Measurements from ENCODE around the gene OGFRL1. TPM values are rescaled to one million over a fixed set of nuclear protein-coding genes. Genes with fewer than 3 reads are reported as not detected.

Gene OGFRL1
- total and polyA plus RNA-seq, 7 experiments from 2014 or later: 0.89 to 30.4 (median 4.6) TPM

GRCh38 chr6:71336901-71337300 is 48.3 kb downstream of the OGFRL1 start:
- DNase-seq: no peak
- no peak overlapping the region for H3K27ac Mint-ChIP-seq

GRCh38 chr6:71338540-71339316 is 50.1 kb downstream of the OGFRL1 start:
- intact Hi-C loops (cut with micrococcal nuclease): no loop called here
- no peak for ATAC-seq
- Histone ChIP-seq H3K4me1 (ENCODE audit: control insufficient read depth in 2 of 2, insufficient read depth in 2 of 2, low read length in 2 of 2) (no peaks in the 10 kb centered on the region), H3K4me3 (ENCODE audit: low read length) (no peak overlapping the region), H3K27me3 (ENCODE audit: control insufficient read depth in 2 of 2, insufficient read depth in 2 of 2, low read length in 2 of 2) (no peaks in the 10 kb centered on the region), H3K9me3 (ENCODE audit: control insufficient read depth in 2 of 3, low read length in 3 of 3) (no peaks in the 10 kb centered on the region), H3K36me3 (ENCODE audit: control insufficient read depth in 2 of 3, insufficient read depth in 3 of 3, low read length in 3 of 3) (no peaks in the 10 kb centered on the region), H3K27ac (ENCODE audit: low read depth, low read length) (no peak overlapping the region)
- H3K4me1 Mint-ChIP-seq: peaks cover 0 to 3% (median 0%) of the 10 kb centered on the region in 7 donors
- ChIA-PET CTCF (interaction anchor here (0.7 kb wide), 1 partner anchor 1062 kb away, joined by 4 read pairs; no protein-coding TSS in a partner anchor), POLR2A (no interaction called here)
- H3K36me3 Mint-ChIP-seq: no peaks in the 10 kb centered on the region
- DNase-seq: no peak
- H3K27me3 Mint-ChIP-seq: peaks cover 0 to 11% (median 3%) of the 10 kb centered on the region in 5 donors
- H3K4me3 Mint-ChIP-seq: no peak overlapping the region
- H3K9me3 Mint-ChIP-seq: no peaks in the 10 kb centered on the region
- H3K27ac Mint-ChIP-seq: no peak overlapping the region

More at GRCh38 chr6:71336901-71337300, 48.3 kb downstream of the OGFRL1 start:
- Histone ChIP-seq H3K27ac (ENCODE audit: low read depth, low read length) (no peak overlapping the region), H3K27me3 (ENCODE audit: control insufficient read depth in 2 of 2, insufficient read depth in 2 of 2, low read length in 2 of 2) (no peaks in the 10 kb centered on the region), H3K4me1 (ENCODE audit: control insufficient read depth in 2 of 2, insufficient read depth in 2 of 2, low read length in 2 of 2) (no peaks in the 10 kb centered on the region), H3K4me3 (ENCODE audit: low read length) (no peak overlapping the region), H3K36me3 (ENCODE audit: control insufficient read depth in 2 of 3, insufficient read depth in 3 of 3, low read length in 3 of 3) (no peaks in the 10 kb centered on the region), H3K9me3 (ENCODE audit: control insufficient read depth in 2 of 3, low read length in 3 of 3) (no peaks in the 10 kb centered on the region)
- POLR2A ChIA-PET: no interaction called here
- intact Hi-C loops (cut with micrococcal nuclease): no loop called here
- H3K36me3 Mint-ChIP-seq: no peaks in the 10 kb centered on the region
- CTCF ChIA-PET: no interaction called here
- ATAC-seq: no peak
- no peak overlapping the region for H3K4me3 Mint-ChIP-seq
- no peaks in the 10 kb centered on the region for H3K9me3 Mint-ChIP-seq
- peaks cover 0 to 3% (median 0%) of the 10 kb centered on the region in 7 donors for H3K4me1 Mint-ChIP-seq
- peaks cover 0 to 8% (median 3%) of the 10 kb centered on the region in 5 donors for H3K27me3 Mint-ChIP-seq

GRCh38 chr6:71342772-71343171 is 54.2 kb downstream of the OGFRL1 start:
- no peak overlapping the region for H3K4me3 ChIP-seq (ENCODE audit: low read length)
- intact Hi-C loops (cut with micrococcal nuclease): loop anchor here in 1 of 2 donors (10.0 kb wide), 1 partner anchor 458 kb away; no protein-coding TSS in a partner anchor
- no peaks in the 10 kb centered on the region for H3K9me3 Mint-ChIP-seq
- H3K4me3 Mint-ChIP-seq: no peak overlapping the region
- CTCF ChIA-PET: no interaction called here
- ATAC-seq (no peak), DNase-seq (no peak)
- no peaks in the 10 kb centered on the region for H3K36me3 ChIP-seq (ENCODE audit: control insufficient read depth in 2 of 3, insufficient read depth in 3 of 3, low read length in 3 of 3)
- H3K4me1 ChIP-seq (ENCODE audit: control insufficient read depth in 2 of 2, insufficient read depth in 2 of 2, low read length in 2 of 2): no peaks in the 10 kb centered on the region
- H3K4me1 Mint-ChIP-seq: no peaks in the 10 kb centered on the region
- POLR2A ChIA-PET: no interaction called here
- H3K27ac ChIP-seq (ENCODE audit: low read depth, low read length): no peak overlapping the region
- H3K36me3 Mint-ChIP-seq: no peaks in the 10 kb centered on the region
- peaks cover 0 to 18% (median 7%) of the 10 kb centered on the region in 5 donors for H3K27me3 Mint-ChIP-seq
- H3K9me3 ChIP-seq (ENCODE audit: control insufficient read depth in 2 of 3, low read length in 3 of 3): no peaks in the 10 kb centered on the region
- H3K27ac Mint-ChIP-seq: no peak overlapping the region
- no peaks in the 10 kb centered on the region for H3K27me3 ChIP-seq (ENCODE audit: control insufficient read depth in 2 of 2, insufficient read depth in 2 of 2, low read length in 2 of 2)

DNA sequence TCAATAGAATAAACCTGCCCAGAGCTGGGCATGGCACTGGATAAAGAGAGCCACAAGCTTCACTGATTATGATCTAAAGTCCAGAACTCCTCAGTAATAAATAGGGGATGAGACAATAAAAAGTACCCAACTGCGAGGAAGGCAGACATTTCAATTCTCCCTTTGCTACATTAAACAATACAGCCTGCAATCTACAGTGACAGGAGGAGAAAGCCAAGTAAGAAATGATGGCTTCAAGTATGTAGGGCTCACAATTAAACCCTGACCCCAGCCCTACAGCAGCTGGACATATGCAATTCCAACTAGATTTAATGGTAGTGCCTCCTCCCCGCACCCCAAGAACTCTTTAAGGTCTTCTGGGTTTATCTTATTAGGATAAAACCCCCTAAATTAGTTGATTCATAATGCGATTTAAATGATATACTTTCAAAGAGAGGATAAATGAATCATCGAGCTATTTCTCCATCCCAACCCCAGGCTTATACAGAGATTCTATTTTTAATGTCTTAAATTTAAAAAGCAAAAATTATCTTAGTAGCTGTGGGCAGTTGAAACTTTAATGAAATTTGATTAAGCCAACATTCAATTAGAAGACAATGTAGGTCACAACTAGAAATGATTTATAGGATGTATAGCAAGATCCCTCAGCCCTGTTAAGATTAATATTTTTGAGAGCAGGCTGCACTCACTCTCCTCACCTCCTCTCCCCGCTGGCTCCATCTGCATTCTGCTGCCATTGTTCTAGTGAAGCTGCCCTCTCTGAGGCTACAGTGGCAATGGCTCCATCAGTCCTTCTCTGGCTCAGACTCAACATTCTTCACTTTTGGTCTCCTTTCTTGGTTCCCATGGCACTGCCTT is 57.1 kb downstream of the OGFRL1 start:
- H3K9me3 ChIP-seq (ENCODE audit: control insufficient read depth in 2 of 3, low read length in 3 of 3): no peaks in the 10 kb centered on the region
- H3K36me3 Mint-ChIP-seq: no peaks in the 10 kb centered on the region
- no peak overlapping the region for H3K27ac Mint-ChIP-seq
- ChIA-PET CTCF (interaction anchor here (1.1 kb wide), 1 partner anchor 156 kb away, joined by 3 read pairs; no protein-coding TSS in a partner anchor), POLR2A (no interaction called here)
- intact Hi-C loops (cut with micrococcal nuclease): loop anchor here in 1 of 2 donors (5.0 to 10.0 kb wide), 2 partner anchors 461 to 1033 kb away; no protein-coding TSS in a partner anchor
- ATAC-seq (no peak), DNase-seq (no peak)
- no peaks in the 10 kb centered on the region for H3K36me3 ChIP-seq (ENCODE audit: control insufficient read depth in 2 of 3, insufficient read depth in 3 of 3, low read length in 3 of 3)
- H3K4me1 ChIP-seq (ENCODE audit: control insufficient read depth in 2 of 2, insufficient read depth in 2 of 2, low read length in 2 of 2): no peaks in the 10 kb centered on the region
- no peaks in the 10 kb centered on the region for H3K4me1 Mint-ChIP-seq
- H3K27me3 Mint-ChIP-seq: peaks cover 0 to 14% (median 7%) of the 10 kb centered on the region in 5 donors
- no peak overlapping the region for H3K4me3 ChIP-seq (ENCODE audit: low read length)
- H3K9me3 Mint-ChIP-seq: no peaks in the 10 kb centered on the region
- no peak overlapping the region for H3K4me3 Mint-ChIP-seq
- no peaks in the 10 kb centered on the region for H3K27me3 ChIP-seq (ENCODE audit: control insufficient read depth in 2 of 2, insufficient read depth in 2 of 2, low read length in 2 of 2)
- no peak overlapping the region for H3K27ac ChIP-seq (ENCODE audit: low read depth, low read length)

- CTCF ChIA-PET: interaction anchor here (1.1 kb wide), 1 partner anchor 156 kb away, joined by 3 read pairs; no protein-coding TSS in a partner anchor
- intact Hi-C loops (cut with micrococcal nuclease): loop anchor here in 1 of 2 donors (5.0 to 10.0 kb wide), 2 partner anchors 462 to 1034 kb away; no protein-coding TSS in a partner anchor
- H3K27me3 Mint-ChIP-seq: peaks cover 0 to 14% (median 7%) of the 10 kb centered on the region in 5 donors
- H3K27me3 ChIP-seq (ENCODE audit: control insufficient read depth in 2 of 2, insufficient read depth in 2 of 2, low read length in 2 of 2): no peaks in the 10 kb centered on the region
- H3K4me3 Mint-ChIP-seq: no peak overlapping the region
- no peak overlapping the region for H3K27ac ChIP-seq (ENCODE audit: low read depth, low read length)
- POLR2A ChIA-PET: no interaction called here
- no peaks in the 10 kb centered on the region for H3K9me3 Mint-ChIP-seq
- H3K4me1 ChIP-seq (ENCODE audit: control insufficient read depth in 2 of 2, insufficient read depth in 2 of 2, low read length in 2 of 2): no peaks in the 10 kb centered on the region
- H3K4me1 Mint-ChIP-seq: no peaks in the 10 kb centered on the region
- H3K36me3 Mint-ChIP-seq: no peaks in the 10 kb centered on the region
- H3K27ac Mint-ChIP-seq: no peak overlapping the region
- H3K4me3 ChIP-seq (ENCODE audit: low read length): no peak overlapping the region
- ATAC-seq (no peak), DNase-seq (no peak)
- no peaks in the 10 kb centered on the region for H3K9me3 ChIP-seq (ENCODE audit: control insufficient read depth in 2 of 3, low read length in 3 of 3)
- no peaks in the 10 kb centered on the region for H3K36me3 ChIP-seq (ENCODE audit: control insufficient read depth in 2 of 3, insufficient read depth in 3 of 3, low read length in 3 of 3)
Observed at GRCh38 chr6:71346334-71346694, 57.7 kb downstream of the OGFRL1 start.

GRCh38 chr6:71347119-71347518 is 58.5 kb downstream of the OGFRL1 start:
- CTCF ChIA-PET: no interaction called here
- Mint-ChIP-seq H3K27me3 (peaks cover 0 to 13% (median 7%) of the 10 kb centered on the region in 5 donors), H3K4me3 (no peak overlapping the region), H3K9me3 (no peaks in the 10 kb centered on the region), H3K4me1 (no peaks in the 10 kb centered on the region), H3K36me3 (no peaks in the 10 kb centered on the region), H3K27ac (no peak overlapping the region)
- ATAC-seq (no peak), DNase-seq (no peak)
- POLR2A ChIA-PET: no interaction called here
- Histone ChIP-seq H3K9me3 (ENCODE audit: control insufficient read depth in 2 of 3, low read length in 3 of 3) (no peaks in the 10 kb centered on the region), H3K4me3 (ENCODE audit: low read length) (no peak overlapping the region), H3K27me3 (ENCODE audit: control insufficient read depth in 2 of 2, insufficient read depth in 2 of 2, low read length in 2 of 2) (no peaks in the 10 kb centered on the region), H3K36me3 (ENCODE audit: control insufficient read depth in 2 of 3, insufficient read depth in 3 of 3, low read length in 3 of 3) (no peaks in the 10 kb centered on the region), H3K4me1 (ENCODE audit: control insufficient read depth in 2 of 2, insufficient read depth in 2 of 2, low read length in 2 of 2) (no peaks in the 10 kb centered on the region), H3K27ac (ENCODE audit: low read depth, low read length) (no peak overlapping the region)
- intact Hi-C loops (cut with micrococcal nuclease): loop anchor here in 1 of 2 donors (5.0 to 10.0 kb wide), 2 partner anchors 462 to 1035 kb away; no protein-coding TSS in a partner anchor
